Glutamatergic neuron (in vitro differentiated cells): ENCODE results near the gene ZFYVE1. TPM values are rescaled to one million over a fixed set of nuclear protein-coding genes. Genes with fewer than 3 reads are reported as not detected.

Experiments
- DNase-seq: peaks from one replicate; pipeline ENCODE4 v3.0.0; 2022
- H3K27ac Mint-ChIP-seq: one replicate; pipeline ENCODE4 v1.8.0; 2020; ENCODE audit warnings: mild to moderate bottlenecking, mixed read lengths, inconsistent platforms; ENCODE audit not compliant: unreplicated experiment
- H3K27me3 Mint-ChIP-seq: one replicate; pipeline ENCODE4 v1.8.0; 2020; ENCODE audit warnings: mild to moderate bottlenecking, moderate library complexity, mixed read lengths, inconsistent platforms; ENCODE audit not compliant: unreplicated experiment
- H3K36me3 Mint-ChIP-seq: one replicate; pipeline ENCODE4 v1.8.0; 2020; ENCODE audit warnings: mild to moderate bottlenecking, mixed read lengths, inconsistent platforms; ENCODE audit not compliant: unreplicated experiment
- H3K4me1 Mint-ChIP-seq: one replicate; pipeline ENCODE4 v1.8.0; 2020; ENCODE audit warnings: mild to moderate bottlenecking, low read depth, mixed read lengths, inconsistent platforms; ENCODE audit not compliant: unreplicated experiment
- H3K4me3 Mint-ChIP-seq: one replicate; pipeline ENCODE4 v1.8.0; 2020; ENCODE audit warnings: mild to moderate bottlenecking, mixed read lengths, inconsistent platforms; ENCODE audit not compliant: unreplicated experiment
- H3K9me3 Mint-ChIP-seq: one replicate; pipeline ENCODE4 v1.8.0; 2020; ENCODE audit warnings: mild to moderate bottlenecking, moderate library complexity, mixed read lengths, inconsistent platforms; ENCODE audit not compliant: unreplicated experiment
- CTCF ChIP-seq: fragments of 200-600 bp; sonication (generic); IDR thresholded peaks from one replicate; pipeline ENCODE4 v1.5.0; 2021; ENCODE audit not compliant: partially characterized antibody, unreplicated experiment
- long read RNA-seq: library from polyadenylated mRNA; unstranded; transcript quantifications from one replicate; pipeline ENCODE4 v2.0.0, GENCODE V29; 2020; ENCODE audit not compliant: unreplicated experiment
- total RNA-seq: library from RNA; stranded (reverse); fragmentation: NEBNext Ultra II Directional; extraction: Animal tissue kit (Norgen Biotek cat#: 25700); gene quantifications from one replicate; pipeline ENCODE4 v1.2.1, GENCODE V29; 2021; ENCODE audit not compliant: unreplicated experiment

Gene ZFYVE1
- total RNA-seq, result 43.7 TPM
- long read RNA-seq, full-length matches to known transcripts, result 3 of 3 reads
- long read RNA-seq, partial matches to known transcripts, result 0 of 3 reads
- long read RNA-seq, other reads (novel, unspliced or antisense), result 0 of 3 reads

GRCh38 chr14:73026845-73027542 is at the start of gene ZFYVE1:
Gene ZFYVE1 (minus strand): TSS chr14:73027106. CDS start chr14:73024508, 2,598 bp downstream.
- H3K27ac Mint-ChIP-seq, result peak within 1 kb of the TSS; percentile 88
- peaks cover 4% of the 10 kb centered on the region for H3K27me3 Mint-ChIP-seq
- peak; percentile 94 for DNase-seq
- TF ChIP-seq CTCF, result no peak
- peaks cover 22% of the 10 kb centered on the region for H3K4me1 Mint-ChIP-seq
- peaks cover 6% of the 10 kb centered on the region for H3K9me3 Mint-ChIP-seq
- H3K4me3 Mint-ChIP-seq, result peak within 1 kb of the TSS; percentile 99
- H3K36me3 Mint-ChIP-seq, result no peaks in the 10 kb centered on the region

- no peaks in the 10 kb centered on the region for H3K36me3 Mint-ChIP-seq
- H3K4me1 Mint-ChIP-seq, result no peaks in the 10 kb centered on the region
- no peak overlapping the region for H3K4me3 Mint-ChIP-seq
- no peak overlapping the region for H3K27ac Mint-ChIP-seq
- TF ChIP-seq CTCF, result no peak
- no peaks in the 10 kb centered on the region for H3K9me3 Mint-ChIP-seq
- DNase-seq, result no peak
- H3K27me3 Mint-ChIP-seq, result no peaks in the 10 kb centered on the region
Measured at GRCh38 chr14:73069585-73069984, 42.7 kb upstream of the ZFYVE1 start.

- peaks cover 6% of the 10 kb centered on the region for H3K4me1 Mint-ChIP-seq
- peaks cover 1% of the 10 kb centered on the region for H3K9me3 Mint-ChIP-seq
- no peaks in the 10 kb centered on the region for H3K36me3 Mint-ChIP-seq
- DNase-seq, result no peak
- TF ChIP-seq CTCF, result no peak
- H3K27ac Mint-ChIP-seq, result no peak overlapping the region
- no peaks in the 10 kb centered on the region for H3K27me3 Mint-ChIP-seq
- no peak overlapping the region for H3K4me3 Mint-ChIP-seq
Measured at GRCh38 chr14:73058922-73059673, 32.2 kb upstream of the ZFYVE1 start.

GRCh38 chr14:73058224-73058921 is 31.5 kb upstream of the ZFYVE1 start, which contains the start of gene RBM25:
Gene RBM25 (plus strand): TSS chr14:73058534. CDS start chr14:73071642, 13,108 bp downstream.
- H3K27ac Mint-ChIP-seq, result peak within 1 kb of the TSS; percentile 62
- H3K4me1 Mint-ChIP-seq, result peaks cover 6% of the 10 kb centered on the region
- H3K27me3 Mint-ChIP-seq, result no peaks in the 10 kb centered on the region
- H3K9me3 Mint-ChIP-seq, result peaks cover 1% of the 10 kb centered on the region
- no peak for TF ChIP-seq CTCF
- H3K4me3 Mint-ChIP-seq, result no peak within 1 kb of the TSS
- DNase-seq, result peak; percentile 94
- H3K36me3 Mint-ChIP-seq, result no peaks in the 10 kb centered on the region
